ENCODE results near the gene AGAP2.
A peak's percentile ranks its signal among the peaks of the same experiment; 100 is the strongest.

The AGAP2 gene

DNA sequence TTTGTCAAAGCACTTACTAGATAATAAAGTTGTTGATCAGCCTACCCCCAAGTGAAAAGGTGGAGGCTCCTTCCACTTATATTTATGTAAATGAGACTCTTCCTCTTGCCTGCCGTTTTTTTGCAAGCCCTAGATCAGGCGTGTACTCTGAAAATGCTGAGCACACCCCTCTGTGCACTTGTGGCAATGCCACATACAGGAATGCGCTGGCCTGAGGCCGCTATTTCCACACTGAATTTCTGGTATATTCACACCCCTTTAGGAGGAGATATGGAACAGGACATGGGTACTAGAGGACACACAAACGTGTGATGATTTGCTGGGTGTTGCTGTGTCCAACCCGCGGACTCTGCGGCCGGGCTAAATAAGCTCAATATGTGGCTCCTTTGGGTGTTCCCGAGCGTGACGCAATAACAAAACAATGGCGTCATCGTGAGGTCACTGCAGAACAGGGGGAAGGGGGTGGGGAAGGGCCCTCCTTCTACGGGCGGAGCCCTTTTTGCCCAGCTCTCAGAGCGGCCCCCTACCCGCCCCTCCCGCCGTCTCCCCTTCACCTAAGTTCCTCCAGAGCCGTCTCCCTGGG lies 5.7 kb upstream of the AGAP2 start (continued):
- TF ChIP-seq KLF10 (tag by site-specific recombination; IDR thresholded peaks at IDR 0.05) (peak; percentile 56), KLF7 (tag by site-specific recombination; IDR thresholded peaks at IDR 0.05; ENCODE audit: borderline replicate concordance) (peak; percentile 83), ZNF24 (tag by site-specific recombination; IDR thresholded peaks at IDR 0.05) (peak; percentile 51; the same call in 1 of the 2 replicates), TSHZ1 (tag by site-specific recombination; IDR thresholded peaks at IDR 0.05; ENCODE audit: borderline replicate concordance) (0 out of 2 replicates have a peak, but pooled peaks have one; percentile 13), ZNF837 (tag by site-specific recombination; IDR thresholded peaks at IDR 0.05) (no peak), ZNF768 (tag by site-specific recombination; IDR thresholded peaks at IDR 0.05) (no peak), SETDB1 (IDR thresholded peaks at IDR 0.05; ENCODE audit: insufficient read length, low read length) (no peak), ZNF175 (tag by site-specific recombination; IDR thresholded peaks at IDR 0.05) (no peak), ZNF155 (tag by site-specific recombination; IDR thresholded peaks at IDR 0.05) (no peak), ZNF274 (IDR thresholded peaks at IDR 0.05; ENCODE audit: low read length) (no peak), ZNF274 (tag by site-specific recombination; IDR thresholded peaks at IDR 0.05; ENCODE audit: borderline replicate concordance) (no peak)
- TF ChIP-seq, protein P1, sequence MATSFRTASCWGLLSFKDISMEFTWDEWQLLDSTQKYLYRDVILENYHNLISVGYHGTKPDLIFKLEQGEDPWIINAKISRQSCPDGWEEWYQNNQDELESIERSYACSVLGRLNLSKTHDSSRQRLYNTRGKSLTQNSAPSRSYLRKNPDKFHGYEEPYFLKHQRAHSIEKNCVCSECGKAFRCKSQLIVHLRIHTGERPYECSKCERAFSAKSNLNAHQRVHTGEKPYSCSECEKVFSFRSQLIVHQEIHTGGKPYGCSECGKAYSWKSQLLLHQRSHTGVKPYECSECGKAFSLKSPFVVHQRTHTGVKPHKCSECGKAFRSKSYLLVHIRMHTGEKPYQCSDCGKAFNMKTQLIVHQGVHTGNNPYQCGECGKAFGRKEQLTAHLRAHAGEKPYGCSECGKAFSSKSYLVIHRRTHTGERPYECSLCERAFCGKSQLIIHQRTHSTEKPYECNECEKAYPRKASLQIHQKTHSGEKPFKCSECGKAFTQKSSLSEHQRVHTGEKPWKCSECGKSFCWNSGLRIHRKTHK (tag by site-specific recombination; IDR thresholded peaks at IDR 0.05): no peak

DNA sequence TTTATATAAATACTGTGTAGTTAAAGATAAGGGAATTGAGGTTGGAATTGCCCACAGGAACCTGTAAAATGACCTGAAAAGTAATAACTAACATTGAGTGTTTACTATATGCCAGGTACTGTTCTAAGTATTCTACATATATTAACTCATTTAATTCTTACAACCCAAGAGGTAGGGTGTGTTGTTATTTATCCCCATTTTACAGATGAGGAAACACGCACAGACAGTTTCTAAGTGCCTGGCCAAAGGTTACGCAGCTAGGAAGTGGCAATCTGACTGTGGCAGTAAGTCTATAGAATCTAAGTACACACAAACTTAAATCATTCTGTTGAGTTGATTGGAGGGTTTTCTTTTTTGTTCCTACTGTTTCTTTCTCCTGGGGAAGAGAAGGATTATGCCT lies 5.2 kb upstream of the AGAP2 start:
- CTCF ChIA-PET: interaction anchor here (1.3 to 2.7 kb wide), 3 partner anchors 13 to 17 kb away, joined by 3 to 22 read pairs (median 7); no protein-coding TSS in a partner anchor
- no peaks in the 10 kb centered on the region for H3K9me3 ChIP-seq (ENCODE audit: control insufficient read depth, insufficient read depth, low read depth, low read length)
- 0 out of 2 replicates have a peak overlapping the region, but pooled peaks have one; percentile 80 for H3K27ac ChIP-seq (ENCODE audit: extremely low read depth, low read depth, low read length)

DNA sequence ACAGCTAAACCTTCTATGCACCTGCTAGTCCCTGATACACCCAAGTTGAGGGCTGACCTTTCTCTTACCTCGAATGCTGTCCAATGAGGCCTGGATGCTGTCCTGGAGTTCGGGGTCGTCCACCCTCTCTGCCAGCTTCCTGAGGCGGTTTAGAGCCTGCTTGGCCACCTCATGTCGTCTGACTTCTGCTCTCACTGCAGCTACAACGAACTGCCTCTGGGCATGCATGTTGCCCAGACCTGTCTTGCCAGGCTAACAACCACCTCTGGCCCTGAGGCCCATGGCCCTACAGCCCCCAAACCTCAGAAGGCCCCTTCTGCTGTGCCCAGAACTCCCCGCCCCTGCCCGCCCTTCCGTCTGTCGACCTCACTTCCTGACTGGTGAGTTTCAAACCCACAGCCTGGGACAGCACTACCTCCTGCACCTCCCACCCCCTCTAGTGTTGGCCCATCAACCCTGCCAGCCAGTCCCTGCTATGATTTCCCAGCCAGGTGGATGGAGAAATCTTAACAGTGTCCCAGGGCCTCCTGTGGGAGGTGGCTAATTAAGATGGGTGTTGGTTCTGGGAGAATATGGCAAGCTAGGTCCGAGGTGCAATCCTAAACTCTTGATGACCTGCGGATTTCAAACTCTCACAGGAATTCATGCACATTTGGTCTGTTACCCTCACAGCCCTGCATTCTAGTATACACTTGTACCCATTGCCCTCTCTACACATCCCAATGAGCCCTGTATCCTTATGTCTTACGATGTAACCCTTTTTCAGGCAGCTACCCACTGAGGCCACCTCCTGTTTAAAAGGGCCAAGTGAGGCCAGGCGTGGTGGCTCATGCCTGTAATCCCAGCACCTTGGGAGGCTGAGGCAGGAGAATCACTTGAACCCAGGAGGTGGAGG lies 3.5 kb upstream of the AGAP2 start:
- Histone ChIP-seq H3K36me3 (ENCODE audit: control insufficient read depth in 2 of 2, insufficient read depth in 1 of 2, low read length in 2 of 2) (peaks cover 0 to 13% of the 10 kb centered on the region in 2 experiments; a peak in 2 of 3 replicates), H3K27ac (ENCODE audit: extremely low read depth, low read depth, low read length) (no peak overlapping the region), H3K9me3 (ENCODE audit: control insufficient read depth, insufficient read depth, low read depth, low read length) (no peaks in the 10 kb centered on the region), H3K4me1 (ENCODE audit: control insufficient read depth, insufficient read depth, low read length) (peaks cover 5% of the 10 kb centered on the region; the same call in 1 of the 2 replicates), H3K4me3 (ENCODE audit: low read depth, low read length) (no peak overlapping the region)
- ChIA-PET POLR2A (no interaction called here), CTCF (interaction anchor here (0.6 to 2.2 kb wide), 5 partner anchors 16 to 562 kb away, joined by 3 to 9 read pairs (median 4); no protein-coding TSS in a partner anchor)
- peak; percentile 46 for TF ChIP-seq ZNF335 (tag by site-specific recombination; conservative IDR thresholded peaks at IDR 0.05)
- TF ChIP-seq SP3 (tag by site-specific recombination; IDR thresholded peaks at IDR 0.05): peak; percentile 26; the same call in 1 of the 2 replicates
- TF ChIP-seq EGR2 (tag by site-specific recombination; IDR thresholded peaks at IDR 0.05; ENCODE audit: low read depth): 0 out of 2 replicates have a peak, but pooled peaks have one; percentile 13
- TF ChIP-seq ZNF341 (tag by site-specific recombination; IDR thresholded peaks at IDR 0.05; ENCODE audit: low read depth): peak; percentile 50; the same call in 1 of the 2 replicates
- TF ChIP-seq ZIC2 (tag by site-specific recombination; IDR thresholded peaks at IDR 0.05): peak; percentile 52; the same call in 1 of the 2 replicates
- TF ChIP-seq ZNF133 (tag by site-specific recombination; IDR thresholded peaks at IDR 0.05): no peak
- no peak for TF ChIP-seq ZFP69B (tag by site-specific recombination; IDR thresholded peaks at IDR 0.05)
- TF ChIP-seq ZNF416 (tag by site-specific recombination; IDR thresholded peaks at IDR 0.05): no peak
- peak; percentile 44 for TF ChIP-seq SP2 (tag by site-specific recombination; IDR thresholded peaks at IDR 0.05)
- TF ChIP-seq, protein P2, sequence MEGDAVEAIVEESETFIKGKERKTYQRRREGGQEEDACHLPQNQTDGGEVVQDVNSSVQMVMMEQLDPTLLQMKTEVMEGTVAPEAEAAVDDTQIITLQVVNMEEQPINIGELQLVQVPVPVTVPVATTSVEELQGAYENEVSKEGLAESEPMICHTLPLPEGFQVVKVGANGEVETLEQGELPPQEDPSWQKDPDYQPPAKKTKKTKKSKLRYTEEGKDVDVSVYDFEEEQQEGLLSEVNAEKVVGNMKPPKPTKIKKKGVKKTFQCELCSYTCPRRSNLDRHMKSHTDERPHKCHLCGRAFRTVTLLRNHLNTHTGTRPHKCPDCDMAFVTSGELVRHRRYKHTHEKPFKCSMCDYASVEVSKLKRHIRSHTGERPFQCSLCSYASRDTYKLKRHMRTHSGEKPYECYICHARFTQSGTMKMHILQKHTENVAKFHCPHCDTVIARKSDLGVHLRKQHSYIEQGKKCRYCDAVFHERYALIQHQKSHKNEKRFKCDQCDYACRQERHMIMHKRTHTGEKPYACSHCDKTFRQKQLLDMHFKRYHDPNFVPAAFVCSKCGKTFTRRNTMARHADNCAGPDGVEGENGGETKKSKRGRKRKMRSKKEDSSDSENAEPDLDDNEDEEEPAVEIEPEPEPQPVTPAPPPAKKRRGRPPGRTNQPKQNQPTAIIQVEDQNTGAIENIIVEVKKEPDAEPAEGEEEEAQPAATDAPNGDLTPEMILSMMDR (tag by site-specific recombination; IDR thresholded peaks at IDR 0.05): 0 out of 2 replicates have a peak, but pooled peaks have one; percentile 5
- 0 out of 2 replicates have a peak, but pooled peaks have one; percentile 27 for TF ChIP-seq ZBTB8A (tag by site-specific recombination; IDR thresholded peaks at IDR 0.05)

More for the DNA sequence above, 5.2 kb upstream of the AGAP2 start:
- H3K36me3 ChIP-seq (ENCODE audit: control insufficient read depth in 2 of 2, insufficient read depth in 1 of 2, low read length in 2 of 2): peaks cover 8 to 30% of the 10 kb centered on the region in 2 experiments
- no peak overlapping the region for H3K4me3 ChIP-seq (ENCODE audit: low read depth, low read length)
- 0 out of 2 replicates have a peak, but pooled peaks cover 2% of the 10 kb centered on the region for H3K4me1 ChIP-seq (ENCODE audit: control insufficient read depth, insufficient read depth, low read length)
- POLR2A ChIA-PET: interaction anchor here (0.9 to 2.1 kb wide), 6 partner anchors 9 to 198 kb away, joined by 3 to 9 read pairs (median 7); partner anchors contain the start of genes CYP27B1, EEF1AKMT3, METTL1 and TSFM
- TF ChIP-seq ZNF664 (tag by site-specific recombination; IDR thresholded peaks at IDR 0.05): peak; percentile 84
- no peak for TF ChIP-seq ZNF155 (tag by site-specific recombination; IDR thresholded peaks at IDR 0.05)
